B cell (primary cell): Measurements from ENCODE around the gene SLC4A11. TPM values are rescaled to one million over a fixed set of nuclear protein-coding genes. Genes with fewer than 3 reads are reported as not detected.

Experiments used
- ATAC-seq: fragments of 200-7000 bp; cut with Tn5 transposase; one replicate; pipeline ENCODE4 v1.10.0; 2021; ENCODE audit warnings: low read depth, mild to moderate bottlenecking, moderate number of reproducible peaks, moderate library complexity
- CTCF ChIA-PET: fragments of 350-600 bp; sonication (Branson Sonifier 250); formaldehyde crosslinking; loops from one replicate; lab custom pipeline; 2021; ENCODE audit warnings: antibody characterized with exemption, inconsistent platforms; lab: Charles Lee
- POLR2A ChIA-PET: fragments of 350-600 bp; sonication (Branson Sonifier 250); formaldehyde crosslinking; loops from one replicate; lab custom pipeline; 2021; ENCODE audit warnings: antibody characterized with exemption; lab: Charles Lee
- DNase-seq: peaks from one replicate; pipeline ENCODE4 v3.0.0; 2013
- H2AFZ ChIP-seq: 2 replicates; pipeline ENCODE4 v1.6.1; 2012; ENCODE audit warnings: mild to moderate bottlenecking, low read depth, low read length; ENCODE audit not compliant: insufficient read depth, poor library complexity, severe bottlenecking
- H3K27ac ChIP-seq, 2 donors: 1 replicate in 1 of 2; 2 replicates in 1 of 2; pipeline ENCODE4 v1.5.1; 2012 to 2013; ENCODE audit warnings: low read length in 2 of 2, mild to moderate bottlenecking in 2 of 2, moderate library complexity in 1 of 2
- H3K27me3 ChIP-seq, 4 experiments: fragments of 200-600 bp in 1 of 4; sonication (generic) in 1 of 4; replicated peaks in 1 of 4; 1 replicate in 2 of 4; 2 replicates in 2 of 4; pipeline versions ENCODE4 v1.6.1 to v1.7.0; 2013 to 2016; ENCODE audit warnings: low read length in 3 of 4, mild to moderate bottlenecking in 2 of 4, mixed read lengths in 1 of 4, moderate library complexity in 1 of 4; ENCODE audit not compliant: insufficient read depth in 4 of 4, control insufficient read depth in 3 of 4; ENCODE audit errors: control extremely low read depth in 1 of 4
- H3K36me3 ChIP-seq, 2 experiments: replicated peaks in 1 of 2; 1 replicate in 1 of 2; 2 replicates in 1 of 2; pipeline versions ENCODE4 v1.6.1 to v1.7.1; 2013; ENCODE audit warnings: low read length in 1 of 2; ENCODE audit not compliant: insufficient read depth in 2 of 2, control insufficient read depth in 1 of 2; ENCODE audit errors: control extremely low read depth in 1 of 2, extremely low read depth in 1 of 2
- H3K4me1 ChIP-seq, 2 donors: fragments of 200-600 bp in 1 of 2; sonication (generic) in 1 of 2; 1 replicate in 1 of 2; 2 replicates in 1 of 2; pipeline versions ENCODE4 v1.5.1 to v1.6.1; 2013 to 2017; ENCODE audit warnings: low read length in 2 of 2; ENCODE audit not compliant: control insufficient read depth in 2 of 2, insufficient read depth in 2 of 2
- H3K4me2 ChIP-seq: replicated peaks from 2 replicates; pipeline ENCODE3; 2012; ENCODE audit warnings: mild to moderate bottlenecking, low read depth, low read length; ENCODE audit not compliant: poor library complexity, severe bottlenecking
- H3K4me3 ChIP-seq, 5 experiments: fragments of 200-600 bp in 1 of 5; sonication (generic) in 1 of 5; 1 replicate in 3 of 5; 2 replicates in 2 of 5; pipeline versions ENCODE4 v1.5.1 to v1.7.0; 2011 to 2016; ENCODE audit warnings: low read length in 4 of 5, mild to moderate bottlenecking in 4 of 5, low read depth in 2 of 5, control low read depth in 1 of 5, moderate library complexity in 1 of 5; ENCODE audit not compliant: insufficient read depth in 1 of 5; ENCODE audit errors: control extremely low read depth in 1 of 5, extremely low read depth in 1 of 5
- H3K79me2 ChIP-seq: fragments of 200-600 bp; sonication (generic); one replicate; pipeline ENCODE4 v1.6.0; 2016; ENCODE audit warnings: low read length; ENCODE audit not compliant: control insufficient read depth, insufficient read depth
- H3K9ac ChIP-seq: fragments of 200-600 bp; sonication (generic); 2 replicates; pipeline ENCODE4 v1.6.1; 2017; ENCODE audit warnings: mild to moderate bottlenecking, low read length, moderate library complexity
- H3K9me3 ChIP-seq, 3 donors: one replicate each; pipeline versions ENCODE4 v1.6.1 to v1.7.1; 2013; ENCODE audit warnings: low read length in 2 of 3; ENCODE audit not compliant: control insufficient read depth in 2 of 3, insufficient read depth in 1 of 3; ENCODE audit errors: control extremely low read depth in 1 of 3
- H4K20me1 ChIP-seq: 2 replicates; pipeline ENCODE4 v1.6.0; 2012; ENCODE audit warnings: mild to moderate bottlenecking, low read length; ENCODE audit not compliant: insufficient read depth, control insufficient read depth, poor library complexity, severe bottlenecking
- H3K27ac Mint-ChIP-seq: one replicate; pipeline ENCODE4 v1.8.0; 2021; ENCODE audit warnings: mixed read lengths
- H3K27me3 Mint-ChIP-seq: one replicate; pipeline ENCODE4 v1.8.0; 2021; ENCODE audit warnings: mixed read lengths
- H3K4me1 Mint-ChIP-seq: one replicate; pipeline ENCODE4 v1.8.0; 2021; ENCODE audit warnings: mixed read lengths
- H3K4me3 Mint-ChIP-seq: one replicate; pipeline ENCODE4 v1.8.0; 2021; ENCODE audit warnings: mixed read lengths
- H3K9me3 Mint-ChIP-seq: one replicate; pipeline ENCODE4 v1.8.0; 2022; ENCODE audit warnings: mixed read lengths; ENCODE audit not compliant: insufficient read depth
- CTCF ChIP-seq: fragments of 200-600 bp; IDR thresholded peaks from one replicate; pipeline ENCODE4 v1.8.0; 2022; ENCODE audit warnings: antibody characterized with exemption, mild to moderate bottlenecking
- EZH2 ChIP-seq: IDR thresholded peaks from 2 replicates; pipeline ENCODE4 v1.6.1; 2012; ENCODE audit warnings: borderline replicate concordance, low read depth, mild to moderate bottlenecking, moderate library complexity, low read length; ENCODE audit not compliant: insufficient read depth, poor library complexity, severe bottlenecking
- WGBS: methylation state at CpG from one replicate; pipeline ENCODE4 v1.1.5; 2013; ENCODE audit warnings: missing lambda C conversion rate; ENCODE audit not compliant: insufficient coverage; 5-methylcytosine and 5-hydroxymethylcytosine counted together
- intact Hi-C: fragments of 100-400 bp; cut with micrococcal nuclease; formaldehyde crosslinking; loops from one replicate; pipeline ENCODE4 v1.10.0; 2022
- polyA plus RNA-seq: library from polyadenylated mRNA; depleted of rRNA; stranded (reverse); fragments of >200 nt; gene quantifications from 2 replicates; pipeline ENCODE4 v1.2.3, GENCODE V29; 2012
- total RNA-seq, 2 donors: library from RNA; stranded (reverse); fragments of 120-200 nt in 1 of 2; gene quantifications; 1 replicate in 1 of 2; 2 replicates in 1 of 2; pipeline versions ENCODE4 v1.2.3 to v1.2.4, GENCODE V29; 2013 to 2022

SLC4A11 gene
- total and polyA plus RNA-seq, 2 donors (not counting 1 experiment from before 2014, with no cell fraction given) = 0.85 to 1.6 TPM

DNA sequence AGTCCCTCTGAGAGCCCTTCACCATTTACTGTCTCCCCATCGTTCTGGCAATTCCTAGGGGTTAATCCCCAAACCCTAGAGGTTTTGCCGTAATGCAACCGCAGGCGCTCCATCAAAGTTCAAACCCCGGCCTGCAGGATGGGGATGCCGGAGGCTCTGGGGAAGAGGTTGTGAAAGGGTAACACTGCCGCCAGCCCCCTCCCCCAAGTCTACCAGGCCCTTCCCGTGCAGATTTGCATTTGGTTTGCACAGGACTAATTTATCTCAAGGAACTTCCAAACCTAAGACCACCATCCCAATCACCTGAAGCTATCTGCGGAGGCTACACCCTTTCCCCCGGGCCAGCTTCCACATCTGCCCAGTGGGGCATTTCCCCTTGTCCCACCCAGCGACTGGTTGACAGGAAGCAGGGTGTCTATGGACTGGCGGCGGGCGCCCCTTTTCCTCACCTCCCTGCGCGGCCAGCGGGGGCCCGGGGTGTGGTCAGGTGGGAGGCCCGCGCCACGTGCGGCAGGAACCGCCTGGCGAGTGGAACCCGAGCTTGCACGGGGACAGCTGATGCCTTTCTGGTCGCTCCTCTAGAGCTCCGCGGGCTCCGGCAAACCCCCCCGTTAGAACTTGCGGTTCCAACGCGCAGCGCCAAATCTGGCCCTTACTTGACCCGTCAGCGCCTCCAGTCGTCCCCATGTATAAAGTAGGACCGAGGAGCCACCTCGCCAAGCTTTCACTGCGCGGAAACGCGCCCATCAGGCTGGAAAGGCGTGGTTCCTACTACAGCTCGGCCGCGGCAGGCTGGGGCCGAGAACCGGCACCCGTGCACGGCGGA lies 9.4 kb upstream of the SLC4A11 start:
- no peak overlapping the region for H3K27ac Mint-ChIP-seq
- peak; percentile 61 for ATAC-seq
- peak overlapping the region; percentile 40 for H2AFZ ChIP-seq
- no peaks in the 10 kb centered on the region for H3K9me3 Mint-ChIP-seq
- peaks cover 11 to 12% of the 10 kb centered on the region in 2 donors for H3K4me1 ChIP-seq
- no peak for TF ChIP-seq CTCF
- TF ChIP-seq EZH2 = no peak
- no peaks in the 10 kb centered on the region for H3K9me3 ChIP-seq
- ChIA-PET CTCF (interaction anchor here (1.1 to 2.0 kb wide), 4 partner anchors 9 to 195 kb away, joined by 3 to 6 read pairs (median 4); no protein-coding TSS in a partner anchor), POLR2A (no interaction called here)
- peak overlapping the region; percentile 55 for H3K4me3 Mint-ChIP-seq
- H3K4me3 ChIP-seq = peak overlapping the region in 4 of 5 experiments; percentile 2 to 41 (median 22)
- H3K4me2 ChIP-seq = peak overlapping the region; percentile 76
- intact Hi-C loops = no loop called here
- H3K27ac ChIP-seq = no peak overlapping the region
- DNase-seq = peak; percentile 40
- no peaks in the 10 kb centered on the region for H3K36me3 ChIP-seq
- WGBS = 3% methylated on average over 48 of the region's 53 CpGs
- peaks cover 21% of the 10 kb centered on the region for H3K27me3 Mint-ChIP-seq
- H3K9ac ChIP-seq = peak overlapping the region; percentile 43
- H3K4me1 Mint-ChIP-seq = peaks cover 7% of the 10 kb centered on the region
- no peaks in the 10 kb centered on the region for H3K79me2 ChIP-seq
- peaks cover 0 to 30% (median 9%) of the 10 kb centered on the region in 4 experiments for H3K27me3 ChIP-seq
- H4K20me1 ChIP-seq = no peaks in the 10 kb centered on the region

- Mint-ChIP-seq H3K27ac (no peak overlapping the region), H3K27me3 (peaks cover 21% of the 10 kb centered on the region), H3K9me3 (no peaks in the 10 kb centered on the region), H3K4me1 (peaks cover 7% of the 10 kb centered on the region), H3K4me3 (no peak overlapping the region)
- H3K4me3 ChIP-seq = no peak overlapping the region
- peaks cover 11 to 12% of the 10 kb centered on the region in 2 donors for H3K4me1 ChIP-seq
- no peak overlapping the region for H3K9ac ChIP-seq
- no peak overlapping the region for H3K27ac ChIP-seq
- POLR2A ChIA-PET = interaction anchor here (0.5 kb wide), 1 partner anchor 22 kb away, joined by 9 read pairs; no protein-coding TSS in a partner anchor
- 75% methylated on average over 3 of the region's 4 CpGs for WGBS
- H4K20me1 ChIP-seq = no peaks in the 10 kb centered on the region
- no peak overlapping the region for H3K4me2 ChIP-seq
- H3K79me2 ChIP-seq = no peaks in the 10 kb centered on the region
- intact Hi-C loops = no loop called here
- DNase-seq (no peak), ATAC-seq (no peak)
- no peak overlapping the region for H2AFZ ChIP-seq
- no peak for TF ChIP-seq CTCF
- TF ChIP-seq EZH2 = no peak
- no peaks in the 10 kb centered on the region for H3K36me3 ChIP-seq
- H3K9me3 ChIP-seq = no peaks in the 10 kb centered on the region
- CTCF ChIA-PET = interaction anchor here (0.7 to 2.0 kb wide), 3 partner anchors 11 to 194 kb away, joined by 3 to 4 read pairs (median 3); no protein-coding TSS in a partner anchor
- peaks cover 0 to 30% (median 9%) of the 10 kb centered on the region in 4 experiments for H3K27me3 ChIP-seq
Observed at GRCh38 chr20:3247638-3248037, 8.6 kb upstream of the SLC4A11 start.
